ENCODE results near the gene AMPH.
A peak's percentile ranks its signal among the peaks of the same experiment; 100 is the strongest.
"Not testable (repeated sequence)": the region's sequence is repeated elsewhere in the genome, so short reads cannot be mapped to it uniquely, and the experiment has no call there.

Gene AMPH

DNA sequence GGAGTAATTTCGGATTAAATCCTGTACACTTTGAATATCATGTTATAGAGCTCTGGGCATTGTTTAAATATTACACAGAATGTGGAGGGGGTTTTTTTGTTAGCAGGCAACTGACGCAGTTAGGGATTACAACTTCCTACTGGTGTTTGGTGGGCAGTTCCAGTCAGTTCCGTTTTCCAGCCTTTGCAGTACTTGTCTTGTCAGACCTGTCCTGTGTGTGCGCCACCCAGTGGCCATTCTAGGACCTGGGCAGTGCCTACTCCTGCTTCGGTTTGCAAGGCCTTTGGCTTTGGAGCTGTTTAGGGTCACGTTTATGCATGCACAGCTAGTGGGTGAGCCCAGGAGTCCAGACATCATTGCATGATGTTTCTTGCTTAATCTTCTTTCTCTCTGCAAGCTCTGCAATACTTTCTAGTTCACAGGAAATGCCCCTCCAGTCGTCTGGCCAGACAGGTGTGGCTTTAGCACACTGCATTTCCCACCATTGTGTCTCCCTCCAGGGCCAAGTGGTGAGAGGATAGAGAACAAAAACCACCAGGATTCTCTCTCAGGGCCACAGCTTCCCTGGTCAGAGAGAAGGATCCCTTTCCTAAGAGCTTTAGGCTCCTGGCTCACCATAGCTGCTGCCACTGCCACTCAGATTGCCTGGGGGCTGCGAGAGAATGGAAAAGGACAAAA lies 261.2 kb downstream of the AMPH start:
- H3K18ac ChIP-seq (ENCODE audit: low read length), result no peak overlapping the region
- no peaks in the 10 kb centered on the region for H3K4me1 ChIP-seq (ENCODE audit: control insufficient read depth, low read depth, low read length)
- H4K5ac ChIP-seq (ENCODE audit: low read length), result no peak overlapping the region
- H3K4ac ChIP-seq (ENCODE audit: low read depth, low read length), result no peak overlapping the region
- no peak overlapping the region for H3K23ac ChIP-seq (ENCODE audit: low read length)
- no peak overlapping the region for H4K8ac ChIP-seq (ENCODE audit: low read depth, low read length)
- no peak overlapping the region for H3K4me3 ChIP-seq (ENCODE audit: low read length)
- H3K36me3 ChIP-seq (ENCODE audit: control insufficient read depth, insufficient read depth, low read length), result no peaks in the 10 kb centered on the region
- H2AK5ac ChIP-seq (ENCODE audit: low read length), result no peak overlapping the region
- H3K4me2 ChIP-seq (ENCODE audit: low read length), result no peak overlapping the region
- H3K9ac ChIP-seq (ENCODE audit: low read length), result no peak overlapping the region
- peak; percentile 94 for DNase-seq
- H3K27ac ChIP-seq (ENCODE audit: low read depth, low read length), result no peak overlapping the region
- H3K56ac ChIP-seq (ENCODE audit: low read length), result no peak overlapping the region
- H3K79me2 ChIP-seq (ENCODE audit: control insufficient read depth, insufficient read depth, low read length), result no peaks in the 10 kb centered on the region
- no peak overlapping the region for H2BK120ac ChIP-seq (ENCODE audit: low read depth, low read length)
- WGBS (ENCODE audit: extremely low coverage, insufficient coverage, low lambda C conversion rate), result no CpG with 5 or more reads among the region's 8 CpGs
- H2BK15ac ChIP-seq (replicated peaks; ENCODE audit: low read depth), result no peak overlapping the region
- H3K27me3 ChIP-seq (ENCODE audit: insufficient read depth, low read length, poor library complexity), result no peaks in the 10 kb centered on the region
- no peaks in the 10 kb centered on the region for H3K79me1 ChIP-seq (ENCODE audit: low read length)
- no peak overlapping the region for H2BK5ac ChIP-seq (ENCODE audit: low read length)

DNA sequence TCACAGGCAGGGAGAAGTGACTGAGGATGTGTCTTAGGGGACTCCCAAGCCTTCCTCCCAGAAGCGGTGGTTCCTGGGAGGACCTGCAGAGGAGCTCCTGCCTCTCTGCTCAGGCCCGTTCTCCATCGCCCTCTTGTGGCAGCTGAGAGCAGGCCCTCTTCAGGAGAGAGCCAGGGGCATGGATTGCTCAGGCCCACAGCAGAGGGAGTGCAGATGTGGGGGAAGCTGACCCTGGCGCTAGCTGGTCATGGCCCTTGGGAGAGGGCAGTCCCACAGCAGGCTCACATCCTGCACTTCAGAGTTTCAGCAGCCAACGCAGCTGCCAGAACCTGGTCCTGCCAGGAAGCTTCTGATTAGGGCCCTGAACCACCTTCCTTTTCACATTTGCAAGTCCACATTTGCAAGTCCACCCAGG lies 263.0 kb downstream of the AMPH start:
- Histone ChIP-seq H3K36me3 (ENCODE audit: control insufficient read depth, insufficient read depth, low read length) (no peaks in the 10 kb centered on the region), H3K23ac (ENCODE audit: low read length) (no peak overlapping the region), H3K79me1 (ENCODE audit: low read length) (no peaks in the 10 kb centered on the region), H3K4me2 (ENCODE audit: low read length) (no peak overlapping the region), H3K79me2 (ENCODE audit: control insufficient read depth, insufficient read depth, low read length) (no peaks in the 10 kb centered on the region), H3K4ac (ENCODE audit: low read depth, low read length) (no peak overlapping the region), H4K5ac (ENCODE audit: low read length) (no peak overlapping the region), H3K56ac (ENCODE audit: low read length) (peak overlapping the region; percentile 56), H2AK5ac (ENCODE audit: low read length) (no peak overlapping the region), H3K27me3 (ENCODE audit: insufficient read depth, low read length, poor library complexity) (no peaks in the 10 kb centered on the region), H2BK15ac (replicated peaks; ENCODE audit: low read depth) (no peak overlapping the region), H3K27ac (ENCODE audit: low read depth, low read length) (no peak overlapping the region), H2BK5ac (ENCODE audit: low read length) (no peak overlapping the region), H3K18ac (ENCODE audit: low read length) (no peak overlapping the region), H3K4me1 (ENCODE audit: control insufficient read depth, low read depth, low read length) (no peaks in the 10 kb centered on the region), H3K9ac (ENCODE audit: low read length) (no peak overlapping the region), H4K8ac (ENCODE audit: low read depth, low read length) (no peak overlapping the region), H3K4me3 (ENCODE audit: low read length) (no peak overlapping the region), H2BK120ac (ENCODE audit: low read depth, low read length) (no peak overlapping the region)
- no CpG with 5 or more reads among the region's 5 CpGs for WGBS (ENCODE audit: extremely low coverage, insufficient coverage, low lambda C conversion rate)
- peak; percentile 97 for DNase-seq

DNA sequence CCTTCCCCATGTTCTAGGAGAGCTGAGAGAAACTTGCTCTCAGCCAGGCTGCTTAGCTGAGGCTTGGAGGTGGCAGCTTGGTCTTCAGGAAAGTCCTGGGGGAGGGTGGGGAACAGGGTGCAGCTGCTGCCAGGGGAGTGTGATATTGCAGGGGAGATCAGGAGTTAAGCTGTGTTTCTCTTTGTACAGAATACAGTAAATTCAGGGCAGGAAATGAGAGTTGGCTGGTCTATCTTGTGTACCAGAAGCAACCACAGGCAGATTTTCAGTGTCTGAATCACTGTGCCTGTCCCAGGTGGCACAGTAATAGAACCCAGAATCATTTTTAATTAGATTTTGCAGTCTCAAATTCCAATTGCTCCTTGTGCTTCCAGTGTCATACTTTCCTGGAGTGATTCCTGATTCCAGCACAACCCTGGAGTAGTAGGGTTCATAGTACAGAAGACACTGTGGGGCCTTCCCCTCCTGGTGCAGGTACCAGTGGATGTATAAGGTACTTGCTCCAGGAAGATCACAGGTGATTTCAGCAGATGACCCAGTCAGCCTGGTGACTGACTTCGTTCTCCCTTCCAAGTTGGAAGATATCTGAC lies 263.8 kb downstream of the AMPH start:
- no peak overlapping the region for H2AK5ac ChIP-seq (ENCODE audit: low read length)
- no peak overlapping the region for H2BK5ac ChIP-seq (ENCODE audit: low read length)
- WGBS (ENCODE audit: extremely low coverage, insufficient coverage, low lambda C conversion rate), result no CpG with 5 or more reads among the region's 1 CpG
- no peak overlapping the region for H3K18ac ChIP-seq (ENCODE audit: low read length)
- H3K9ac ChIP-seq (ENCODE audit: low read length), result no peak overlapping the region
- no peak overlapping the region for H3K27ac ChIP-seq (ENCODE audit: low read depth, low read length)
- no peaks in the 10 kb centered on the region for H3K79me1 ChIP-seq (ENCODE audit: low read length)
- no peak overlapping the region for H2BK15ac ChIP-seq (replicated peaks; ENCODE audit: low read depth)
- no peaks in the 10 kb centered on the region for H3K27me3 ChIP-seq (ENCODE audit: insufficient read depth, low read length, poor library complexity)
- H3K79me2 ChIP-seq (ENCODE audit: control insufficient read depth, insufficient read depth, low read length), result no peaks in the 10 kb centered on the region
- no peak overlapping the region for H3K4me2 ChIP-seq (ENCODE audit: low read length)
- H3K4me1 ChIP-seq (ENCODE audit: control insufficient read depth, low read depth, low read length), result no peaks in the 10 kb centered on the region
- no peak overlapping the region for H2BK120ac ChIP-seq (ENCODE audit: low read depth, low read length)
- DNase-seq, result no peak
- H4K5ac ChIP-seq (ENCODE audit: low read length), result no peak overlapping the region
- H3K56ac ChIP-seq (ENCODE audit: low read length), result no peak overlapping the region
- H4K8ac ChIP-seq (ENCODE audit: low read depth, low read length), result no peak overlapping the region
- H3K36me3 ChIP-seq (ENCODE audit: control insufficient read depth, insufficient read depth, low read length), result no peaks in the 10 kb centered on the region
- no peak overlapping the region for H3K4ac ChIP-seq (ENCODE audit: low read depth, low read length)
- H3K23ac ChIP-seq (ENCODE audit: low read length), result no peak overlapping the region
- no peak overlapping the region for H3K4me3 ChIP-seq (ENCODE audit: low read length)

DNA sequence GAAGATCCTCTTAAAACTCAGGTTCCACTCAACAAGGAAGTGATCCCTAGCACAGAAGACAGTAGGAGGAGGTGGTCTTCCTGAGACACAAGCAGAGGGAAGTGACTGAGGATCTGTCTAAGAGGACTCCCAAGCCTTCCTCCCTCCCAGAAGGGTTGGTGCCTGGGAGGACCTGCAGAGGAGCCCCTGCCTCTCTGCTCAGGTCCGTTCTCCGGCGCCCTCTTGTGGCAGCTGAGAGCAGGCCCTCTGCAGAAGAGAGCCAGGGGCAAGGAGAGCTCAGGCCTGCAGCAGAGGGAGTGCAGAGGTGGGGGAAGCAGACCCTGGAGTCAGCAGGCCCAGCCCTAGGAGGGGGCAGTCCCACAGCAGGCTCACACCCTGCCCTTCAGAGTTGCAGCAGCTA lies 267.8 kb downstream of the AMPH start:
- not testable (repeated sequence) for H2BK5ac ChIP-seq (ENCODE audit: low read length); H3K36me3 ChIP-seq (ENCODE audit: control insufficient read depth, insufficient read depth, low read length); H3K4me2 ChIP-seq (ENCODE audit: low read length); H2BK15ac ChIP-seq (replicated peaks; ENCODE audit: low read depth); H3K23ac ChIP-seq (ENCODE audit: low read length); H4K8ac ChIP-seq (ENCODE audit: low read depth, low read length); H3K4me1 ChIP-seq (ENCODE audit: control insufficient read depth, low read depth, low read length); H2BK120ac ChIP-seq (ENCODE audit: low read depth, low read length); H2AK5ac ChIP-seq (ENCODE audit: low read length); H3K27ac ChIP-seq (ENCODE audit: low read depth, low read length); H3K56ac ChIP-seq (ENCODE audit: low read length); H3K18ac ChIP-seq (ENCODE audit: low read length); H3K79me2 ChIP-seq (ENCODE audit: control insufficient read depth, insufficient read depth, low read length); H4K5ac ChIP-seq (ENCODE audit: low read length); H3K79me1 ChIP-seq (ENCODE audit: low read length); H3K4me3 ChIP-seq (ENCODE audit: low read length); H3K27me3 ChIP-seq (ENCODE audit: insufficient read depth, low read length, poor library complexity); H3K9ac ChIP-seq (ENCODE audit: low read length); H3K4ac ChIP-seq (ENCODE audit: low read depth, low read length)
- WGBS (ENCODE audit: extremely low coverage, insufficient coverage, low lambda C conversion rate), result no CpG with 5 or more reads among the region's 3 CpGs
- peak; percentile 87 for DNase-seq

DNA sequence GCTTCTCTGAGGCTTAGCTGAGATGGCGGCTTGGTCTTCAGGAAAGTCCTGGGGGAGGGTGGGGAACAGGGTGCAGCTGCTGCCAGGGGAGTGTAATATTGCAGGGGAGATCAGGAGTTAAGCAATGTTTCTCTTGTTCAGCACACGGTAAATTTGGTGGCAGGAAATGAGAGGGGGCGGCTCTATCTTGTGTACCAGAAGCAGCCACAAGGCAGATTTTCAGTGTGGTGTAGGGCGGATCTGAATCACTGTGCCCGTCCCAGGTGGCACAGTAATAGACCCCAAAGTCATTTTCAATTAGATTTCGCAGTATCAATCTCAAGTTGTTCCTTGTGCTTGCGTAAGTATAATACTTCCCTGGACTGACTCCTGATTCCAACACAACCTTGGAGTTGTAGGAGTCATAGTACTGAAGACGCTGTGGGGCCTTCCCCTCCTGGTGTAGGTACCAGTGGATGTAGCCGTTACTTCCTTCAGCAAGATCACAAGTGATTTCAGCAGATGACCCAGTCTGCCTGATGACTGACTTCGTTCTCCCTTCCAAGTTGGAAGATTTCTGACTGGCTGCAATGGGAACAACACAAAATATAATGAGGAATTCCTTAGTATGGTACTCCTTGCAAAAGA lies 268.4 kb downstream of the AMPH start:
- DNase-seq; H3K27ac ChIP-seq (ENCODE audit: low read depth, low read length); H3K79me2 ChIP-seq (ENCODE audit: control insufficient read depth, insufficient read depth, low read length); H3K79me1 ChIP-seq (ENCODE audit: low read length); H3K4ac ChIP-seq (ENCODE audit: low read depth, low read length); H4K8ac ChIP-seq (ENCODE audit: low read depth, low read length); H4K5ac ChIP-seq (ENCODE audit: low read length); H2AK5ac ChIP-seq (ENCODE audit: low read length); H3K56ac ChIP-seq (ENCODE audit: low read length); H2BK15ac ChIP-seq (replicated peaks; ENCODE audit: low read depth); H3K4me2 ChIP-seq (ENCODE audit: low read length); H3K4me1 ChIP-seq (ENCODE audit: control insufficient read depth, low read depth, low read length); H3K27me3 ChIP-seq (ENCODE audit: insufficient read depth, low read length, poor library complexity); H3K9ac ChIP-seq (ENCODE audit: low read length); H3K18ac ChIP-seq (ENCODE audit: low read length); H2BK5ac ChIP-seq (ENCODE audit: low read length); H3K4me3 ChIP-seq (ENCODE audit: low read length); H3K36me3 ChIP-seq (ENCODE audit: control insufficient read depth, insufficient read depth, low read length); H3K23ac ChIP-seq (ENCODE audit: low read length); H2BK120ac ChIP-seq (ENCODE audit: low read depth, low read length): not testable (repeated sequence)
- no CpG with 5 or more reads among the region's 10 CpGs for WGBS (ENCODE audit: extremely low coverage, insufficient coverage, low lambda C conversion rate)

Measured in mesendoderm (in vitro differentiated cells).